ENCODE results near the gene GON4L. TPM values are rescaled to one million over a fixed set of nuclear protein-coding genes. Genes with fewer than 3 reads are reported as not detected.

GON4L gene
- total and polyA plus RNA-seq, 4 donors: 16.2 to 61.4 (median 32.3) TPM

Small RNA genes lying within 50 kb of the gene (small RNA-seq; reads per million reads assigned to genes)
- not detected for gene RF00015 (ENCODE audit: low replicate concordance)

Other genes starting within 250 kb of the GON4L start
- gene MSTO1, start 247.0 kb downstream of the GON4L start, total RNA-seq: 10 to 100 TPM; 22.1 to 51.5 TPM
- gene MSTO1, start 247.0 kb downstream of the GON4L start, polyA plus RNA-seq: 10 to 100 TPM; 28.8 to 33.6 TPM
- 100 to 1,000 TPM in 1 of 2 donors, 10 to 100 TPM in 1; 55.6 to 177 TPM for gene YY1AP1, start 168.4 kb downstream of the GON4L start, total RNA-seq
- 10 to 100 TPM; 25.7 to 41.0 TPM for gene YY1AP1, start 168.4 kb downstream of the GON4L start, polyA plus RNA-seq
- 10 to 100 TPM; 50.0 to 99.5 TPM for gene DAP3, start 168.1 kb downstream of the GON4L start, total RNA-seq
- 100 to 1,000 TPM in 1 of 2 donors, 10 to 100 TPM in 1; 85.1 to 101 TPM for gene DAP3, start 168.1 kb downstream of the GON4L start, polyA plus RNA-seq
- gene SYT11, start 2.4 kb upstream of the GON4L start, total RNA-seq: 10 to 100 TPM in 1 of 2 donors, 1 to 10 TPM in 1; 9.0 to 22.4 TPM
- gene SYT11, start 2.4 kb upstream of the GON4L start, polyA plus RNA-seq: 1 to 10 TPM in 1 of 2 donors, under 1 TPM in 1; 0.91 to 7.3 TPM
- gene RIT1, start 54.1 kb upstream of the GON4L start, total RNA-seq: 10 to 100 TPM; 43.6 to 58.2 TPM
- gene RIT1, start 54.1 kb upstream of the GON4L start, polyA plus RNA-seq: 10 to 100 TPM; 15.8 to 41.4 TPM
- 10 to 100 TPM; 35.0 to 63.1 TPM for gene KHDC4, start 77.2 kb upstream of the GON4L start, total RNA-seq
- gene KHDC4, start 77.2 kb upstream of the GON4L start, polyA plus RNA-seq: 10 to 100 TPM; 15.4 to 34.2 TPM
- gene RXFP4, start 84.4 kb upstream of the GON4L start, total RNA-seq: not detected
- gene RXFP4, start 84.4 kb upstream of the GON4L start, polyA plus RNA-seq: under 1 TPM; 0.05 to 0.20 TPM
- gene ARHGEF2, start 121.3 kb upstream of the GON4L start, total RNA-seq: 100 to 1,000 TPM; 148 to 289 TPM
- 10 to 100 TPM; 72.0 to 91.4 TPM for gene ARHGEF2, start 121.3 kb upstream of the GON4L start, polyA plus RNA-seq
- 100 to 1,000 TPM; 281 to 289 TPM for gene SSR2, start 163.7 kb upstream of the GON4L start, total RNA-seq
- 100 to 1,000 TPM; 294 to 467 TPM for gene SSR2, start 163.7 kb upstream of the GON4L start, polyA plus RNA-seq
- gene UBQLN4, start 196.6 kb upstream of the GON4L start, total RNA-seq: 10 to 100 TPM; 25.0 to 27.2 TPM
- gene UBQLN4, start 196.6 kb upstream of the GON4L start, polyA plus RNA-seq: 10 to 100 TPM; 16.2 to 20.8 TPM
- 10 to 100 TPM; 71.2 to 71.5 TPM for gene LAMTOR2, start 197.6 kb upstream of the GON4L start, total RNA-seq
- 100 to 1,000 TPM; 135 to 143 TPM for gene LAMTOR2, start 197.6 kb upstream of the GON4L start, polyA plus RNA-seq
- gene RAB25, start 203.9 kb upstream of the GON4L start, total RNA-seq: 10 to 100 TPM; 62.7 to 75.2 TPM
- gene RAB25, start 203.9 kb upstream of the GON4L start, polyA plus RNA-seq: 100 to 1,000 TPM in 1 of 2 donors, 10 to 100 TPM in 1; 99.2 to 156 TPM
- gene MEX3A, start 225.3 kb upstream of the GON4L start, total RNA-seq: 1 to 10 TPM; 1.1 to 8.1 TPM
- under 1 TPM; 0.26 to 1.00 TPM for gene MEX3A, start 225.3 kb upstream of the GON4L start, polyA plus RNA-seq

All from lung (tissue), 5 donors.